Ramos (cell line): ENCODE results near the gene CGN.

Experiments used
- in situ Hi-C: fragments of 300-500 bp; cut with MboI; formaldehyde crosslinking; loops from one replicate; pipeline ENCODE4 v1.14.3; 2022; ENCODE audit warnings: low sequenced_read_pairs; ENCODE audit not compliant: unreplicated experiment

The CGN gene

DNA sequence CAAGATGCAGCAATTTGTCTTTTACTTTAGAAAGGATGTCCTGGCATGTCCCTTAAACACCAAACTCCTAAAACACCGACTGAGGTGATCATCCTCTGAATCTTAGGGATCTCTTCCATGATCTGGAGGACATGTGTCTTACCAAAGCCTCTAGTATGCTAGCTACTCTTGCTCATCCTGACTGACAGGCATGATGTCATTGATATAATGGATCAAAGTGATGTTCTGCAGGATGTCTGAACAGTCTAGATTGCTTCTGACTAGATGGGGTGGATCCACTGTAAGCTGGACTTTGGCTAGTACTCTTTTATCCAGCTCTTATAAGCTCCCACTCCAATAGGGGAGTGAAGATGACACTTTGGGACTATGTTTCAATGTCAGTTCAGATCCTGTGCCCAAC, 11.3 kb upstream of the CGN start:
- in situ Hi-C loops = no loop called here

DNA sequence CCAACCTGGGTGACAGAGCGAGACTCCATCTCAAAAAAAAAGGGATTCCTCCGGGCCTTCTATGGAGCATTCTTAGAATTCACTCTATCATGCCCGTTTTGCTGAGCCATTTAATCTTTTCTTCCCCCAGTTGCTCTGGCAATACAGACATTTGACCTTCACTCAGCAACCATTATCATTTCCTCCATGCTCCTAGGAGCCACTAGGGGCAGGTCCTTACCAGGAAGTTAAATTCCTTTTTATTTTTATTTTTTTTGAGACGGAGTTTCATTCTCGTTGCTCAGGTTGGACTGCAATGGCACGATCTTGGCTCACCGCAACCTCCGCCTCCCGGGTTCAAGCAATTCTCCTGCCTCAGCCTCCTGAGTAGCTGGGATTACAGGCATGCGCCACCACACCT, 9.7 kb upstream of the CGN start:
- in situ Hi-C loops = no loop called here

DNA sequence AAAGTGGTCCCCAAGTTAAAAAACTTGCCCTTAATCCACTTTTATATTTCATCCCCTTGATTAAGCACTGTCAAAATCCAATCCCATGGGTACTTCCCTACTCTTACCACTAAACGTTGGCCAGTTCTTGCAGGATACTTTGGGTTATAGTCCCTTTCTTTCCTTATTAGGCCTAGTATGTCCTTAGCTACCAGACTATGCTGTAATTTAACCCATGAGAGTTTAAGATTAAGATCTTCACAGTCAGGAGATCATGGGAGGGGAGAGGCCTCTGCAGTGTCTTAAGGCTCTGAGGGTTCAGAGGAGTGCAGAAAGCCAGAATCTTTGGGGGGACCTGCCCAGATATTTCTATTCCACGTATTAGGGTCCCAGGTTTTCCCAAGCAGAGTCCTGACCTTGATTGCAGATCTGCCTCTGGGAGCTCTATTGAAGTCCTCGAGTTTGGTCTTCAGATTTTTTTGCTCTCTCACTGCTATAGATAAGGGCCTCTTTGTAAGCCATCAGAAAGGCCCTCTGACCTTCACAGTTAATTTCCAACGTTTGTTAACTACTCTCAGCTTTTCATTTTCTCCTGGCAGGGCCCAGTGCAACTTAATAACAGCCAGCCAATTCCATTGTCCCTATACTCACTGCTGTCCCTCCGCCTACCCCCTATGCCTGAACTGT, 9.0 kb upstream of the CGN start:
- in situ Hi-C loops = no loop called here

DNA sequence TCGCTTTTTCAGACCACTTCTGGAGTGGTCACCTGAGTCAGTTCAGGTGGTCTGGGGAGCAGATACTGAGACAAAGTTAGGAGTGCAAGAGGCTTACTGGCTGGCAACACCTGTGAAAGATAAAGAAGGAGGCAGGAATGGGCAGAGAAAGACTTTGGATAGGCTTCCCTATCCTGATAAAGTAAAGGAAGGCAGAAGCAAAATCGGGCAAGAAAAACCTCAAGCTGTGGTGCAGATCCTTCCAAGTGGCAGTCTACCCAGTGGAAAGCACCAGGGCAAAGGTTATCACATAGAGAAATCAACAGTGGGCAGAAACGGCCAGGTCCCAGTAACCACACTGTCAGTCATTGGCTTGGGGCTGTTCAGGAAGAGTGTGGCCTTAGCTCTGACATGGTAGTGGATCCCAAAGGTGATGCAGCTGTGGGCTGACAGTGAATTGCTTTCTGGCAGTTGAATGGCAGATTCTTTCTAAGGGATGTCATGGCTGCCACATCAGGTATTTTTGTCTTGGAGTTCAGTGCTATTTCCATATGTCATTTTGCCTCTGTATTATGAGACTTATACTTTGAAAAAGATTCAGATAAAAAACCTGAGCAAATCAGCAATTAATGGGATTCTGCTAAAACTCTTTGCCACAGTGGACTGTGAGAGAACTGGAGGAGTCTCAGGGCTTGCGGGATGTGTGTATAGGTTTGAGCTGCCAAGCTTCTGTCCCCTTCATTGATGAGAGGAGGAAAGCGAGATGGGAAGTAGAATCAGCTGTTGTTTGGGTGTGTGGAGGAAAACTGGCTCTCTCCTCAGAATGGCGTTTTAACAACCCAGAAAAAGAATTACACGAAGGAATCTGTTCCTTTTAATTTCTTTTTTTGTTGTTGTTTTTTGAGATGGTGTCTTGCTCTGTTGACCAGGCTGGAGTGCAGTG, 8.1 kb upstream of the CGN start:
- in situ Hi-C loops = no loop called here

DNA sequence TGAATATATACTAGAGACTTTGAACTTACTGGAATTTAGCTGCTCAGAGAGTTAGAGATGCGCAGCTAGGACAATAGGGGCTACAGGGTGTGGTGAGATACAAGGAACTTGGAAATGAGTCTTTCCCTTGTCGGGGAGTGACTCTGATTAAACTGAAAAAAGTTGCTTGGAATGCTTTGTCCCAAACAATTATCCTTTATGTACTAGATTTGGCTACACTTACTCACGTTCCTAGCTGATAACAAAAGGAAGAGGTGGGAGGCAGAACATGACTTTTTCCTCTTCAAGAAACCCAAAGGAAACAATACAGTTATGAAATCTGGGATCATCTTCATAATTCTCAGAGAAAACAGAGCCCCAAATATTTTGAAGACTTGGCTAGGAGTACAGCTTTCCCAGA, 6.9 kb upstream of the CGN start:
- in situ Hi-C loops = no loop called here

- in situ Hi-C loops = no loop called here
Measured at GRCh38 chr1:151504759-151505158, 6.4 kb upstream of the CGN start.

DNA sequence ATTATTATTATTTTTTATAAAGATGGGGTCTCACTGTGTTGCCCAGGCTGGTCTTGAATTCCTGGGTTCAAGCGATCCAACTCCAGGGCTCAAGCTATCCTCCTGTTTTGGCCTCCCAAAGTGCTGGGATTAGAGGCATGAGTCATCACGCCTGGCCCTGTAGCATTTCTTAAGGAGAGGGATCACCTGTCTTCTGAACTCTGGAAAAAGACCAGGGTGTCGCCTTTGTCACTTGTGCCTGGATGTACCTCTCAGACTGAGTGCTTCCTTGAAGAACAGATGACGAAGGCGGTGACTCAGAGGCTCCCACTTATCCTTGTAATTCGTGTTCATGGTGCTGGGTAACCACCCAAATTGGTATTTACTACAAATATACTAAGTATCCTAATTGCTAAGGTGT, 2.4 kb upstream of the CGN start:
- in situ Hi-C loops = no loop called here

GRCh38 chr1:151509350-151510019, 1.7 kb upstream of the CGN start:
- in situ Hi-C loops = no loop called here

DNA sequence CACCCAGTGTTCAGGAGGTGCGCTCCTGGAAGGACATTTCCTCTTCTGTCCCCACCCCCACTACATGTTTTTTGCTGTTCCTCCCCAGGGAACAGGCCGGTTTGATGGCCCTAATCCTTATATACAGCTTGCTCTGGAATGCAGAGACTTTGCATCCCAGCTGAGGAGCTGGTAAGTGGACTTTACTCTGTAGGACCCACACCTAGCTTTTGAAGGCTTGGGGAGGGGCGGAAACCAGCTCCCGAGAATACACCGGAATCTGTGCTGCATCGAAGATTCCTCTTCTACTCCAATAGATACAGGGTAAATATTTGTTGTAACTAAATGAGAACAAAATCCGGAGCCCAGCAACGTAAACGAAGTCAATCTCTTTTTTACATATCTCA, 1.2 kb upstream of the CGN start:
- in situ Hi-C loops = no loop called here

GRCh38 chr1:151510614-151510956, 602 bp upstream of the CGN start:
- in situ Hi-C loops = no loop called here

- in situ Hi-C loops = no loop called here
Measured at GRCh38 chr1:151511636-151512215, 539 bp downstream of the CGN start.

DNA sequence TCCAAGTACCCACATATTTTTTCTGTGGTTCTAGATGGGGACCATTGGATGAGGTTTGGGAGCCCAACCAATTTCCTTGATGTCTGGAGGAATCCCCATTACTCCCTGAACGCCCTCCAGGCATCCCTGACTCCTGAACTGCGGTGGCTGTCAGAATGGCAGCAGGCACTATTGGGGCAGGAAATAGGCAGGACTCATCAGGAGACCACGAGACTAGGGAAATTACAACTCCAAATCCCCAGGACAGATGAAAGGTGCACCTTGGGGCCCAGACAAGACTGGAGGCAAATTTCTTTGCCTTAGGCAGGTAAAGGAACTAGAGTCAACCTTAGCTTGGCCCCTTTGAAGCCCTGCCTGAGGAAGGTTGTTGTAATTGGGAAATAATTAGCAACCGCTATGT, 1.1 kb downstream of the CGN start:
- in situ Hi-C loops = no loop called here

GRCh38 chr1:151512801-151513625, 1.8 kb downstream of the CGN start:
- in situ Hi-C loops = no loop called here

DNA sequence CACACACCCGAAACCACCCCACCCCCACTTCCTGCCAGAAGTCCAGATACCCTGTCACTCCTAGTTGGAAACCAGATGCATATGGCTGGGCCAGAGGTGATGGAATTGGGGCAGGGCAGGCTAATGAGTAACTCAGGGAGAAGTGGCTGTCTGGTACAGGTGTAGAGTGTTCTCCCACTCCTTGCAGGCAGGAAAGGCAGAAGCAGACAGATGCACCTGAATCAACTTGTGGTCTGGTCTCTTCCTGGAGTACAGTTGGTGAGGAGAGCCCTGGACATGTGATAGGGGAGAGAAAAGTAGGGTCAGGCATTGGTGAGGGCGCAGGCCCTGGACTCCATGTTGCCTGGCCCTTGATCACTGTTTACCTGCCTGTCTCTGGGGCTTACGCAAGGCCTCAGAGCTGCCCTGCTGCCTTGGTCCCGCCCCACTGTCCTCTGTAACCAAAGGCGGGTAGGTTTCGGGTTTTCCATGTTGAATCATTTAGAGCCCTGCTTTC, 2.5 kb downstream of the CGN start:
- in situ Hi-C loops = no loop called here

GRCh38 chr1:151514366-151514765, 3.2 kb downstream of the CGN start:
- in situ Hi-C loops = no loop called here

GRCh38 chr1:151515265-151515664, 4.1 kb downstream of the CGN start:
- in situ Hi-C loops = no loop called here

GRCh38 chr1:151516031-151516511, 4.9 kb downstream of the CGN start:
- in situ Hi-C loops = no loop called here

GRCh38 chr1:151518431-151518830, 7.2 kb downstream of the CGN start:
- in situ Hi-C loops = no loop called here

- in situ Hi-C loops = no loop called here
Measured at GRCh38 chr1:151518936-151519335, 7.7 kb downstream of the CGN start.

DNA sequence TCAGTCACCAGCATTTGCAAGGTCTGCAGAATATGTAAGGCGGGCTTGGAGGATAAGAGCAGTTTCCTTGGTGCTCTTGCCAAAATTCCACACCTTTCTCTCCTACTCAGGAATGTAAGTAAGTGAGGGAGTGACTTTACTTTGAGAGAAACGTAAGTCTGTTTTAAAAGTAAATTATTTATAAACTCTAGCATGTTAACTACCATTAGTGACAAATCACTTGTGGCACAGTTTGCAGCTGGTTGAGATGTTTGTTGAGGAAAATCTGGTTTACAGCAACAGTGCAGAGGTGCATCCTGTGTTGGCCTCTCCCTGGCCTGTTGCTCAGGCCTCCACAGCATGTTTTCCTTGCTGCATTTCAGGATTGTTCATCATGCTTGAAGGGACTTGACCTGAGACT, 8.5 kb downstream of the CGN start:
- in situ Hi-C loops = loop anchor here (5.0 kb wide), 1 partner anchor 47 kb away; no protein-coding TSS in a partner anchor
